Endometrium (tissue), 2 donors: Measurements from ENCODE around the gene ESR2.
"Not testable (repeated sequence)": the region's sequence is repeated elsewhere in the genome, so short reads cannot be mapped to it uniquely, and the experiment has no call there.

Source experiments
- FAIRE-seq: peaks from 2 replicates; lab custom pipeline; 2012; peaks lifted over from hg19 to GRCh38; lab: Jason Lieb, UNC
- donor health status: control.
- donor health status: control.

ESR2 gene

GRCh38 chr14:64081174-64081746 is 212.9 kb downstream of the ESR2 start:
- no peak for FAIRE-seq

DNA sequence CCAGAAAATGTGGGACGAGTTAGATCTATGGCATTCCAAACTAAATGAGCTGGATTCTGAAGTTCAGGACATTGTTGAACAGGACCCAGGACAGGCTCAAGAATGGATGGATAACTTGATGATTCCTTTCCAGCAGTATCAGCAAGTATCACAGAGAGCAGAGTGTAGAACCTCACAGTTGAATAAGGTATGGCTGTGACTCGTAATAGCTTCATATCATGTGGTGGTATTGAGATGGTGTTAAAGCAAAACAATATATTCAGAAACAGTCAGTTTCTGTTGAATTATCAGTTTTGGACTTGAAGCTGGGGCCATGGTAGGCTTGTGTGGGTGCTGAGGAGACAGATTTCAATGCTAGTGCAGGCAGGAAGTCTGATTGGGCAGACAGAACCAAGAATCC is 213.7 kb downstream of the ESR2 start:
- FAIRE-seq, result no peak

- no peak for FAIRE-seq
Observed at GRCh38 chr14:64075613-64076005, 218.6 kb downstream of the ESR2 start.

GRCh38 chr14:64074961-64075612 is 219.1 kb downstream of the ESR2 start:
- FAIRE-seq, result no peak

- no peak for FAIRE-seq
Observed at GRCh38 chr14:64069634-64070359, 224.4 kb downstream of the ESR2 start.

- no peak for FAIRE-seq
Observed at GRCh38 chr14:64064447-64064846, 229.7 kb downstream of the ESR2 start.

GRCh38 chr14:64062381-64063115 is 231.6 kb downstream of the ESR2 start:
- FAIRE-seq, result no peak

- FAIRE-seq, result no peak
Observed at GRCh38 chr14:64061706-64062105, 232.5 kb downstream of the ESR2 start.

DNA sequence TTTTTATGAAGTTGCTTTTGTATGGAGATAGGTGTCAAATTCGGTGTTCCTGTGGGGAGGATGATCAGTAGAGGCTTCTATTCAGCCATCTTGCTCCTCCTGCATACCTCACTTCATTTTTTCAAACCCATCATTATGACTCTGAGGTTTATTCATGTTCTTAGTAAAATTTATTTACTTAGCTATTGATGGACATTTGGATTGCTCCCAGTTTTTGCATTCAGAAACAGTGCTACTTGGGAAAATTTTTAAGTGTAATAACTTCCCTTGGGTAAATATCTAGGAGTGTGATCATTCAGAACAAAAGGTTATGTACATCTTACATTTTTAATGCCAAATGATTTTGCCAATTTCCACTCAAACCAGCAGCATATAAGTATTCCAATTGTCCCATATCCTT is 233.1 kb downstream of the ESR2 start:
- FAIRE-seq, result no peak

GRCh38 chr14:64060648-64061096 is 233.5 kb downstream of the ESR2 start:
- FAIRE-seq, result no peak

DNA sequence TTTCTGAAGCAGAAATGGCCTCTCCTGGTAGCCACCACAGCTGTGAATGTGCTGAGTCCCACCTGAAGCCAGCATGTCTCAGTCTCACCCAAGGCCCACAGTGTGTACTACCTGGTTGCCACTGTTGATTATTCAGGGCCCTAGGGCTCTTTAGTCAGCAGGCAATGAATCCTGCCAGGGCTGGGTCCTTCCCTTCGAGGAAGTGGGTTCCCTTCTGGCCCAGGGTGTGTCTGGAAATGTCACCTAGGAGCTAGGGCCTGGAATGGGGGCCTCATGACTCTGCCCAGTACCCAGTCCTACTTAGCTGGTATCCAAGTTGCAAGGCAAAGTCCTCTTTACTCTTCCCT is 234.0 kb downstream of the ESR2 start:
- no peak for FAIRE-seq

- FAIRE-seq, result no peak
Observed at GRCh38 chr14:64059454-64060198, 234.5 kb downstream of the ESR2 start.

- FAIRE-seq, result no peak
Observed at GRCh38 chr14:64053694-64054669, 240.2 kb downstream of the ESR2 start.

DNA sequence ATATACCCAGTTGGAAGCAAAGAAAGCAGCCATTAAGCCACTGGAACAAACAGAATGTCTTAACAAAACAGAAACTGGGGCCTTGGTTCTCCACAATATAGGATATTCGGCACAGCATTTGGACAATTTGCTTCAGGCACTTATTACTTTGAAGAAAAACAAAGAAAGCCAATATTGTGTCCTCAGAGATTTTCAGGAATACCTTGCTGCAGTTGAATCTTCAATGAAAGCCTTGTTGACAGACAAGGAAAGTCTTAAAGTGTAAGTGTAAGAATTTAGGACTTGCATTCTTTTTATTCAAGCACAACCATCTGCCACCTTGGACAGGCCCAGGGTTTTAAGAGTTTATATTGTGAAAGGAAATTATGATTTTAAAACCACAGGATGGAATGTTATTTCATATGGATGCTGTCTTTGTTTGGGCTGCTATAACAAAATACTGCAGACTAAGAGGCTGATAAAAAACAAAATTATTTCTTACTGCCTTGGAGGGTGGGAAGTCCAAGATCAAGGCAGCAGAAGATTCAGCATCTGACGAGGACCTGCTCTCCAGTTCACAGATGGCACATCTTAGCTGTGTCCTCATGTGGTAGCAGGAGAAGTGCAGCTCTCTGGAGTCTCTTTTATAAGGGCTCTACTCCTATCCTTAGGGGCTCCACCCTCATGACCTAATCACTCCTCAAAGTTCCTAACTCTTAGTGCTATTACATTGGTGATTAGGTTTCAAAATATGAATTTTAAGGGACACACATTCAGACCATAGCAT is 244.4 kb downstream of the ESR2 start:
- no peak for FAIRE-seq

DNA sequence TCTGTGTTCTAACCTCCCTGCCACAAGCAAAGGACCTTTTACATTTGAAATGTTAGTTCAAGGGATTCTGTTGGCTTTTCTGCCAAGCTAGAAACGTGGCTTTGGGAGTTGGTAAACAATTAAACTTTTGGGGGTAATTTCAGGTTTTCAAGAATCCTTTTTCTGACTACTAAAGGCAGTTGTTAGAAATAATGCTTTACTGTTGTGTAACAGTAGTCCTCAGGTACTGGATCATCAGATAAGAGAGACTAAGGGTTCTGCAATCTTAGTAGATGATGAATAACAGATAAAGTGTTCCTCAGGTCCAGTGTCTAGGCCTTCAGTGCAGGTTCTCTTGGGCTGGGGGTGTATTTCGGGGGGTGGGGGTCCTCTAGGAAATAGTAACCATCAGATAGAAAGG is 249.1 kb downstream of the ESR2 start:
- no peak for FAIRE-seq

- FAIRE-seq, result not testable (repeated sequence)
Observed at GRCh38 chr14:64043296-64043695, 250.9 kb downstream of the ESR2 start.

DNA sequence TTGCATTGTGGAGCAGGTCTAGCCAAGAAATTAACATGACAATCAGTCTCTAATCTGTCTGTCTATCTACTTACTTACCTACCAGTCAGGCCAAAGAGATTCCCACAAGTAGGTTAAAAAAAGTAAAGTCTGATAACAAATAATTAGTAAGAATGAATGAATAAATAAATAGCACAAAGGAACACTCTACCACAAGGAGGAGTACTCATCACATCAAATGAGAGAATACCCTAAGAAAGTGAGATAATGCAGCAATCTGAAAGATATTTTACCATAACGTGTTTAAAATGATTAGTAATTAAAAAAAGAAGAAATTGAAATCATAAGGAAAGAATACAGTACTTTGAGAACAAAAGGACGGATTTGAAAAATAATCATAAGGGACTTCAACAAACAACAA is 254.1 kb downstream of the ESR2 start:
- no peak for FAIRE-seq

GRCh38 chr14:64038841-64039542 is 255.2 kb downstream of the ESR2 start:
- no peak for FAIRE-seq
